GM12878 (cell line): ENCODE results near the gene GAB1. TPM values are rescaled to one million over a fixed set of nuclear protein-coding genes. Genes with fewer than 3 reads are reported as not detected.

ENCODE experiments used
- ATAC-seq: fragments of 200-7000 bp; cut with Tn5 transposase; 3 replicates; pipeline ENCODE4 v1.9.1; 2020; ENCODE audit warnings: mild to moderate bottlenecking, moderate library complexity
- BruUV-seq: library from RNA; stranded (reverse); fragments of 400-500 nt; replicated peaks from 2 replicates; lab custom pipeline; 2021; lab: Mats Ljungman, UMichigan
- CTCF ChIA-PET: fragments of 300-600 bp; sonication (Branson Sonifier 250); formaldehyde crosslinking; extraction: SDS; loops from one replicate; lab custom pipeline; 2021; ENCODE audit warnings: inconsistent platforms; lab: Yijun Ruan, JAX
- POLR2A ChIA-PET: fragments of 350-600 bp; formaldehyde crosslinking; extraction: SDS; loops from one replicate; lab custom pipeline; 2021; ENCODE audit warnings: inconsistent platforms; lab: Charles Lee
- RAD21 ChIA-PET: fragments of 300-600 bp; sonication (Branson Sonifier 250); formaldehyde crosslinking; loops from one replicate; lab custom pipeline; 2023; ENCODE audit warnings: antibody characterized with exemption; ENCODE audit not compliant: unreplicated experiment; lab: Charles Lee
- SMC1A ChIA-PET: fragments of 300-600 bp; sonication (Branson Sonifier 250); formaldehyde crosslinking; loops from one replicate; lab custom pipeline; 2023; ENCODE audit not compliant: unreplicated experiment, uncharacterized antibody; lab: Charles Lee
- DNase-seq: peaks from one replicate; pipeline ENCODE4 v3.0.0-alpha.2; 2011; ENCODE audit warnings: low read depth, low spot score
- FAIRE-seq: peaks from 3 replicates; lab custom pipeline; 2011; peaks lifted over from hg19 to GRCh38; lab: Jason Lieb, UNC
- H2AFZ ChIP-seq: 2 replicates; pipeline ENCODE4 v1.6.0; 2011; ENCODE audit warnings: low read depth, low read length, control low read depth; ENCODE audit not compliant: control insufficient read depth
- H3K27ac ChIP-seq: 2 replicates; pipeline ENCODE4 v1.5.1; 2011; ENCODE audit warnings: control low read depth; ENCODE audit not compliant: control insufficient read depth, insufficient read depth
- H3K27me3 ChIP-seq, 2 experiments: replicated peaks in 1 of 2; 2 replicates each; pipeline versions ENCODE4 v1.6.0 to v1.6.1; 2011; ENCODE audit warnings: low read length in 1 of 2; ENCODE audit not compliant: control insufficient read depth in 2 of 2, insufficient read depth in 2 of 2
- H3K36me3 ChIP-seq, 2 experiments: 2 replicates each; pipeline ENCODE4 v1.5.1; 2011; ENCODE audit warnings: low read length in 1 of 2; ENCODE audit not compliant: control insufficient read depth in 2 of 2, insufficient read depth in 2 of 2
- H3K4me1 ChIP-seq: 2 replicates; pipeline ENCODE4 v1.6.1; 2011; ENCODE audit warnings: mild to moderate bottlenecking, low read length, moderate library complexity, mixed read lengths; ENCODE audit not compliant: control insufficient read depth, insufficient read depth
- H3K4me2 ChIP-seq: 2 replicates; pipeline ENCODE4 v1.6.0; 2011; ENCODE audit warnings: control low read depth; ENCODE audit not compliant: control insufficient read depth, insufficient read depth
- H3K4me3 ChIP-seq: fragments of 200-600 bp; sonication (generic); 2 replicates; pipeline ENCODE4 v1.5.1; 2016
- H3K79me2 ChIP-seq: 2 replicates; pipeline ENCODE4 v1.6.0; 2011; ENCODE audit warnings: low read length; ENCODE audit not compliant: control insufficient read depth, insufficient read depth
- H3K9ac ChIP-seq: 2 replicates; pipeline ENCODE4 v1.8.0; 2011; ENCODE audit warnings: low read length, control low read depth, mixed read lengths; ENCODE audit not compliant: control insufficient read depth, insufficient read depth
- H3K9me3 ChIP-seq: replicated peaks from 3 replicates; pipeline ENCODE4 v1.5.1; 2011; ENCODE audit warnings: mild to moderate bottlenecking, low read length; ENCODE audit not compliant: control insufficient read depth, insufficient read depth
- H4K20me1 ChIP-seq: 2 replicates; pipeline ENCODE4 v1.6.0; 2011; ENCODE audit not compliant: control insufficient read depth, insufficient read depth
- BRCA1 ChIP-seq: IDR thresholded peaks from 2 replicates; pipeline ENCODE4 v1.6.1; 2011; ENCODE audit warnings: low read depth, low read length, improper control_type of control experiment
- EP300 ChIP-seq, 2 experiments: fragments of 150-350 bp in 1 of 2; IDR thresholded peaks; 2 replicates each; pipeline ENCODE4 v1.6.1; 2011 to 2012; ENCODE audit warnings: low read depth in 2 of 2, low read length in 2 of 2, borderline replicate concordance in 1 of 2, improper control_type of control experiment in 1 of 2, inconsistent platforms in 1 of 2; ENCODE audit not compliant: control insufficient read depth in 1 of 2
- ESRRA ChIP-seq: IDR thresholded peaks from 2 replicates; pipeline ENCODE4 v1.6.1; 2012; ENCODE audit warnings: mild to moderate bottlenecking, low read length, improper control_type of control experiment
- FOXM1 ChIP-seq: IDR thresholded peaks from 2 replicates; pipeline ENCODE4 v1.6.1; 2012; ENCODE audit warnings: low read depth, mild to moderate bottlenecking, inconsistent platforms, low read length, moderate library complexity
- IRF4 ChIP-seq: IDR thresholded peaks from 2 replicates; pipeline ENCODE4 v1.6.1; 2011; ENCODE audit warnings: low read depth, low read length
- RUNX3 ChIP-seq: IDR thresholded peaks from 2 replicates; pipeline ENCODE4 v1.6.1; 2012; ENCODE audit warnings: low read length, inconsistent platforms
- SMARCA5 ChIP-seq: fragments of 450-650 bp; IDR thresholded peaks from 2 replicates; pipeline ENCODE4 v1.6.1; 2017; ENCODE audit warnings: mild to moderate bottlenecking
- SMC3 ChIP-seq: IDR thresholded peaks from 2 replicates; pipeline ENCODE4 v1.6.1; 2011; ENCODE audit warnings: low read length, improper control_type of control experiment, borderline replicate concordance
- WGBS: methylation state at CpG from one replicate; pipeline ENCODE4 v1.1.6; 2016; ENCODE audit warnings: low lambda C conversion rate; ENCODE audit not compliant: insufficient replicate concordance, insufficient coverage; ENCODE audit errors: missing lambda C conversion rate; 5-methylcytosine and 5-hydroxymethylcytosine counted together
- in situ Hi-C: fragments of 300-500 bp; cut with MboI; formaldehyde crosslinking; loops from 9 replicates; pipeline ENCODE4 v1.14.3; 2018; ENCODE audit warnings: mixed read lengths
- intact Hi-C: fragments of 100-400 bp; cut with micrococcal nuclease; formaldehyde crosslinking; loops from one replicate; pipeline ENCODE4 v1.14.2; 2022; ENCODE audit not compliant: unreplicated experiment
- polyA plus RNA-seq, 11 experiments: library from polyadenylated mRNA; depleted of rRNA in 4 of 11; unstranded in 6 of 11; stranded (reverse) in 5 of 11; fragments of >200 nt; fragmentation: Nextera tagmentation in 4 of 11; fragmentation: Illumina TruSeq in 1 of 11; extraction: Ambion mirVana in 4 of 11; extraction: Trizol in 1 of 11; gene quantifications; 1 replicate in 1 of 11; 2 replicates in 10 of 11; pipeline versions ENCODE4 v1.2.1 to v1.2.3, GENCODE V29; 2011 to 2016; ENCODE audit warnings: inconsistent platforms in 2 of 11, missing spikeins in 2 of 11, low read depth in 1 of 11
- total RNA-seq, 4 experiments: library from RNA; depleted of rRNA in 3 of 4; stranded (reverse); fragments of >200 nt in 3 of 4; fragmentation: Illumina TruSeq in 1 of 4; extraction: Trizol in 1 of 4; gene quantifications; 2 replicates each; pipeline versions ENCODE4 v1.2.1 to v1.2.3, GENCODE V29; 2013 to 2021
- TF ChIP-seq, protein P1 (sequence below): fragments of 450-650 bp; IDR thresholded peaks from 2 replicates; pipeline ENCODE4 v1.6.1; 2016; ENCODE audit warnings: mild to moderate bottlenecking, moderate library complexity, borderline replicate concordance
- TF ChIP-seq, protein P2 (sequence below): IDR thresholded peaks from 2 replicates; pipeline ENCODE4 v1.6.1; 2012; ENCODE audit warnings: low read length, inconsistent platforms
- TF ChIP-seq, protein P3 (sequence below): fragments of 450-650 bp; IDR thresholded peaks from 2 replicates; pipeline ENCODE4 v1.6.1; 2017; ENCODE audit warnings: borderline replicate concordance

Gene GAB1
- total and polyA plus RNA-seq, 10 of the 15 experiments (the other 5 are each of a cell fraction or from before 2014, with no cell fraction given): 0.37 to 5.3 (median 3.2) TPM

DNA sequence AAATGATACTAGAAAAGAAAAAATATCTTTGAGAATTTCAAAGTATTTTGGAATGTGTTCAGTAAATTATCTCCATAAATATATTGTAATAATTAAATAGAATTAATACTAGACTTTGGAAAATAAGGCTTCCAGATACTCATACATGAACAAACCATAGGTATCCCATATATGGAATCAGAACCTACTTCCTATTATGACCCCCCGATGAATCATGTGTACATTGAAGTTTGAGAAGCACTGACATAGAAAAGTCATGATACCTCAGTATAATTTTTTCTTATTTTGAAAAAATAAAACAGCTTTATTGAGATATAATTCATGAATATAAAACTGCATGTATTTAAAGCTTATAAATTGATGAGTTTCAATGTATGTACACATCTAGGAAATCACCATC lies 149.6 kb downstream of the GAB1 start:
- RAD21 ChIA-PET: interaction anchor here (1.0 kb wide), 1 partner anchor 111 kb away, joined by 3 read pairs; no protein-coding TSS in a partner anchor

More for the DNA sequence above, 149.6 kb downstream of the GAB1 start:
- TF ChIP-seq EP300 (IDR thresholded peaks at IDR 0.05; ENCODE audit: borderline replicate concordance in 1 of 2, control insufficient read depth in 1 of 2, low read depth in 2 of 2, low read length in 2 of 2) (no peak), BRCA1 (no peak), FOXM1 (no peak), RUNX3 (no peak), SMARCA5 (no peak), ESRRA (no peak), IRF4 (no peak), SMC3 (no peak)
- TF ChIP-seq, protein P1, sequence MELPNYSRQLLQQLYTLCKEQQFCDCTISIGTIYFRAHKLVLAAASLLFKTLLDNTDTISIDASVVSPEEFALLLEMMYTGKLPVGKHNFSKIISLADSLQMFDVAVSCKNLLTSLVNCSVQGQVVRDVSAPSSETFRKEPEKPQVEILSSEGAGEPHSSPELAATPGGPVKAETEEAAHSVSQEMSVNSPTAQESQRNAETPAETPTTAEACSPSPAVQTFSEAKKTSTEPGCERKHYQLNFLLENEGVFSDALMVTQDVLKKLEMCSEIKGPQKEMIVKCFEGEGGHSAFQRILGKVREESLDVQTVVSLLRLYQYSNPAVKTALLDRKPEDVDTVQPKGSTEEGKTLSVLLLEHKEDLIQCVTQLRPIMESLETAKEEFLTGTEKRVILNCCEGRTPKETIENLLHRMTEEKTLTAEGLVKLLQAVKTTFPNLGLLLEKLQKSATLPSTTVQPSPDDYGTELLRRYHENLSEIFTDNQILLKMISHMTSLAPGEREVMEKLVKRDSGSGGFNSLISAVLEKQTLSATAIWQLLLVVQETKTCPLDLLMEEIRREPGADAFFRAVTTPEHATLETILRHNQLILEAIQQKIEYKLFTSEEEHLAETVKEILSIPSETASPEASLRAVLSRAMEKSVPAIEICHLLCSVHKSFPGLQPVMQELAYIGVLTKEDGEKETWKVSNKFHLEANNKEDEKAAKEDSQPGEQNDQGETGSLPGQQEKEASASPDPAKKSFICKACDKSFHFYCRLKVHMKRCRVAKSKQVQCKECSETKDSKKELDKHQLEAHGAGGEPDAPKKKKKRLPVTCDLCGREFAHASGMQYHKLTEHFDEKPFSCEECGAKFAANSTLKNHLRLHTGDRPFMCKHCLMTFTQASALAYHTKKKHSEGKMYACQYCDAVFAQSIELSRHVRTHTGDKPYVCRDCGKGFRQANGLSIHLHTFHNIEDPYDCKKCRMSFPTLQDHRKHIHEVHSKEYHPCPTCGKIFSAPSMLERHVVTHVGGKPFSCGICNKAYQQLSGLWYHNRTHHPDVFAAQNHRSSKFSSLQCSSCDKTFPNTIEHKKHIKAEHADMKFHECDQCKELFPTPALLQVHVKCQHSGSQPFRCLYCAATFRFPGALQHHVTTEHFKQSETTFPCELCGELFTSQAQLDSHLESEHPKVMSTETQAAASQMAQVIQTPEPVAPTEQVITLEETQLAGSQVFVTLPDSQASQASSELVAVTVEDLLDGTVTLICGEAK: no peak
- TF ChIP-seq, protein P2, sequence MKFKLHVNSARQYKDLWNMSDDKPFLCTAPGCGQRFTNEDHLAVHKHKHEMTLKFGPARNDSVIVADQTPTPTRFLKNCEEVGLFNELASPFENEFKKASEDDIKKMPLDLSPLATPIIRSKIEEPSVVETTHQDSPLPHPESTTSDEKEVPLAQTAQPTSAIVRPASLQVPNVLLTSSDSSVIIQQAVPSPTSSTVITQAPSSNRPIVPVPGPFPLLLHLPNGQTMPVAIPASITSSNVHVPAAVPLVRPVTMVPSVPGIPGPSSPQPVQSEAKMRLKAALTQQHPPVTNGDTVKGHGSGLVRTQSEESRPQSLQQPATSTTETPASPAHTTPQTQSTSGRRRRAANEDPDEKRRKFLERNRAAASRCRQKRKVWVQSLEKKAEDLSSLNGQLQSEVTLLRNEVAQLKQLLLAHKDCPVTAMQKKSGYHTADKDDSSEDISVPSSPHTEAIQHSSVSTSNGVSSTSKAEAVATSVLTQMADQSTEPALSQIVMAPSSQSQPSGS: no peak
- TF ChIP-seq, protein P3, sequence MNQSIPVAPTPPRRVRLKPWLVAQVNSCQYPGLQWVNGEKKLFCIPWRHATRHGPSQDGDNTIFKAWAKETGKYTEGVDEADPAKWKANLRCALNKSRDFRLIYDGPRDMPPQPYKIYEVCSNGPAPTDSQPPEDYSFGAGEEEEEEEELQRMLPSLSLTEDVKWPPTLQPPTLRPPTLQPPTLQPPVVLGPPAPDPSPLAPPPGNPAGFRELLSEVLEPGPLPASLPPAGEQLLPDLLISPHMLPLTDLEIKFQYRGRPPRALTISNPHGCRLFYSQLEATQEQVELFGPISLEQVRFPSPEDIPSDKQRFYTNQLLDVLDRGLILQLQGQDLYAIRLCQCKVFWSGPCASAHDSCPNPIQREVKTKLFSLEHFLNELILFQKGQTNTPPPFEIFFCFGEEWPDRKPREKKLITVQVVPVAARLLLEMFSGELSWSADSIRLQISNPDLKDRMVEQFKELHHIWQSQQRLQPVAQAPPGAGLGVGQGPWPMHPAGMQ: no peak
- Histone ChIP-seq H3K36me3 (no peaks in the 10 kb centered on the region), H3K79me2 (no peaks in the 10 kb centered on the region), H3K27me3 (no peaks in the 10 kb centered on the region; a peak in 1 of 4 replicates), H3K9ac (no peak overlapping the region), H3K4me1 (no peaks in the 10 kb centered on the region), H2AFZ (no peak overlapping the region), H4K20me1 (no peaks in the 10 kb centered on the region), H3K4me2 (no peak overlapping the region), H3K27ac (no peak overlapping the region), H3K4me3 (no peak overlapping the region), H3K9me3 (no peaks in the 10 kb centered on the region; the same call in 2 of the 3 replicates)
- CTCF ChIA-PET: no interaction called here
- in situ Hi-C loops: loop anchor here (5.0 kb wide), 1 partner anchor 279 kb away; no protein-coding TSS in a partner anchor
- SMC1A ChIA-PET: interaction anchor here (0.7 to 1.9 kb wide), 4 partner anchors 16 to 284 kb away, joined by 3 to 4 read pairs (median 3); no protein-coding TSS in a partner anchor
- intact Hi-C loops: loop anchor here (10.0 kb wide), 1 partner anchor 602 kb away; no protein-coding TSS in a partner anchor
- DNase-seq: no peak
- WGBS: 71% methylated on average over 1 of the region's 1 CpG
- no peak for FAIRE-seq
- no TSS peak for BruUV-seq
- ATAC-seq: no peak
- POLR2A ChIA-PET: no interaction called here
